ENCODE results near the gene RASA3. TPM values are rescaled to one million over a fixed set of nuclear protein-coding genes. Genes with fewer than 3 reads are reported as not detected.

RASA3 gene
- total and polyA plus RNA-seq, 11 donors = 4.8 to 24.2 (median 9.7) TPM

DNA sequence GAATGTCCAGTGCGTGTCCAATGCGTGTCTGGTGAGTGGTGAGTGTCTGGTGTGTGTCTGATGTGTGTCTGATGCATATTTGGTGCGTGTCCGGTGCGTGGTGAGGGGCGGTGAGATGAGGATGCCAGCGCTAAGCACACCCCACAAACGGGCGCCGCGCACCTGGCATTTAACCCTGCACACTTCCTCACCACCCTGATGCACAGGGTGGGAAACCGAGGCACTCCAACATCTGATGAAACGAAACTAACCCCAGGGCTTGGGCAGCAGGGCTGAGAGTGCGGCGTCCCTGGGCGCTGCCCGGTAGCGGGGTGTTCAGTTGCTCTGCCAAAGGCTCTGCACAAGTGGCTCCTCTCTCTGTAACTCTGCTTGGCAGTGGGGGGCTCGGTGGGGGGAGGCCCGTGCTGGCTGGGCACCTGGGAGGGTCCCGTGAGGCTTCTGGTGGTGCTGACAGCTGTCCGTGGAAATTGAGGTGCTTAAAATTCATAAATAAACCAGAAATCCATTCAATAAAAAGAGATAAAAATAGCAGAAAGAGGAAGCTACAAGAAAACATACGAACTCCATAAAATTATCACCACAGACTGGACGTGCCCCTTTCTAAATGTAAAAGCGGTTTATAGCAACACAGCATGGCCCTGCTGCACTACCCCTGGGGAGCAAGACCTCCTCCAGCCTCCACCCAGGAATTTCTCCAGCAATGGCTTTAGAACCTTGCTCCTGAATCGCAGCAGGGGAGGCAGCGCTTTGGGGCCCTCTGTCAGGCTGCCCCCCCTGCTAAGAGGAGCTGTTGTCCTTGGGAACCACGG, 76.0 kb downstream of the RASA3 start:
- Histone ChIP-seq H3K4me3 (no peak overlapping the region), H3K27me3 (no peaks in the 10 kb centered on the region), H3K9me3 (no peaks in the 10 kb centered on the region), H3K4me1 (peaks cover 0 to 43% (median 22%) of the 10 kb centered on the region in 12 donors), H3K36me3 (peaks cover 0 to 33% (median 0%) of the 10 kb centered on the region in 9 donors), H3K27ac (peak overlapping the region in 1 of 12 donors; percentile 15)
- WGBS, 4 donors = 85 to 90% (median 87%) methylated on average over 28 of the region's 28 CpGs
- intact Hi-C loops (cut with DNase I) = no loop called here
- ATAC-seq (no peak), DNase-seq (no peak)
- no peak for TF ChIP-seq POLR2A (IDR thresholded peaks at IDR 0.05)

DNA sequence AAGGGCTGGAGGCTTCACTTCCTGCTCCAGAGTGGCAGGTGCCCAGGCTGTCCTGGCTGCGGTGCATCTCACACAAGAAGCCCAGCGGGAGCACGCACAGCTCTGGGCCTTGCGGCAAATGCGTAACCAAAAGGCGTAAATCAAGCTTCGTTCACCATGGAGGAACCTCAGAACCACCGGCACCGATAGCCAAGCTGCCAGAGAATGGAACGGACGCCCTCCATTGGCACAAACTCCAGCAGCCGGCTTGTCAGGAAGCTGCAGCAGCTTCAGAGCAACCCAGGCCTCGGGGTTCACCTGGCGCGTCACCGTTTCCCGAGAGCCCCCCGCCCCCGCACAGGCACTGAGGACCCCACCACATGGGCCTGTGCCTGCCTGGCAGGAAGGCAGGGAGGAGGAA, 76.7 kb downstream of the RASA3 start:
- H3K36me3 ChIP-seq = peaks cover 0 to 39% (median 0%) of the 10 kb centered on the region in 9 donors
- no peaks in the 10 kb centered on the region for H3K9me3 ChIP-seq
- H3K27me3 ChIP-seq = no peaks in the 10 kb centered on the region
- WGBS, 4 donors = 86 to 97% (median 96%) methylated on average over 8 to 19 of the region's 19 CpGs
- DNase-seq (no peak), ATAC-seq (no peak)
- no peak overlapping the region for H3K4me3 ChIP-seq
- H3K4me1 ChIP-seq = peaks cover 0 to 43% (median 22%) of the 10 kb centered on the region in 12 donors
- no peak overlapping the region for H3K27ac ChIP-seq
- intact Hi-C loops (cut with DNase I) = no loop called here
- no peak for TF ChIP-seq POLR2A (IDR thresholded peaks at IDR 0.05)
- TF ChIP-seq, protein P1, sequence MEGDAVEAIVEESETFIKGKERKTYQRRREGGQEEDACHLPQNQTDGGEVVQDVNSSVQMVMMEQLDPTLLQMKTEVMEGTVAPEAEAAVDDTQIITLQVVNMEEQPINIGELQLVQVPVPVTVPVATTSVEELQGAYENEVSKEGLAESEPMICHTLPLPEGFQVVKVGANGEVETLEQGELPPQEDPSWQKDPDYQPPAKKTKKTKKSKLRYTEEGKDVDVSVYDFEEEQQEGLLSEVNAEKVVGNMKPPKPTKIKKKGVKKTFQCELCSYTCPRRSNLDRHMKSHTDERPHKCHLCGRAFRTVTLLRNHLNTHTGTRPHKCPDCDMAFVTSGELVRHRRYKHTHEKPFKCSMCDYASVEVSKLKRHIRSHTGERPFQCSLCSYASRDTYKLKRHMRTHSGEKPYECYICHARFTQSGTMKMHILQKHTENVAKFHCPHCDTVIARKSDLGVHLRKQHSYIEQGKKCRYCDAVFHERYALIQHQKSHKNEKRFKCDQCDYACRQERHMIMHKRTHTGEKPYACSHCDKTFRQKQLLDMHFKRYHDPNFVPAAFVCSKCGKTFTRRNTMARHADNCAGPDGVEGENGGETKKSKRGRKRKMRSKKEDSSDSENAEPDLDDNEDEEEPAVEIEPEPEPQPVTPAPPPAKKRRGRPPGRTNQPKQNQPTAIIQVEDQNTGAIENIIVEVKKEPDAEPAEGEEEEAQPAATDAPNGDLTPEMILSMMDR (IDR thresholded peaks at IDR 0.05) = no peak

DNA sequence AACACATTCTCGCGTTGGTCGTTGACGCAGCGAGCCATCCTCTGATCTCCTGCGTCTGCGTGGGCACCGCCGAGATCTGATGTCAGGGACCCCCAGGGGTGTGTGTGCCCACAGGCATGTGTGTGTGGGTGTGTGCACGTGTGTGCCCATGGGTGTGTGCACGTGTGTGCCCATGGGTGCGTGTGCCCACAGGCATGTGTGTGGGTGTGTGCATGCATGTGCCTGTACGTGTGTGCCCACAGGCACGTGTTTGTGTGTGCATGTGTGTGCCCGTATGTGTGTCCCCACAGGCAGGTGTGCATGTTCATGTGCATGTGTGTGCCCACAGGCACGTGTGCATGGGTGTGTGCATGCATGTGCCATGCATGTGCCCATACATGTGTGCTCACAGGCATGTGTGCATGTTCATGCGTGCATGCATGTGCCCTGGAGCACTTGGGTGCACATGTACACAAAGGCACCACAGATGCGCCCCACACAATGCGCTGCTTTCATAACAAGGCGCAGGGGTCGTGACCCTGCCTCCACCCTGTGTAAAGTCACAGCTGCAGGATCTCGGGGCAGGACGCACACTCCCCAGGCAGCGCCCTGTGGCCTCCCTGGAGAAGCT, 77.5 kb downstream of the RASA3 start:
- 92 to 97% (median 95%) methylated on average over 23 to 24 of the region's 24 CpGs for WGBS, 4 donors
- no peak overlapping the region for H3K27ac ChIP-seq
- H3K4me1 ChIP-seq = peaks cover 0 to 38% (median 22%) of the 10 kb centered on the region in 12 donors
- DNase-seq (no peak), ATAC-seq (no peak)
- H3K27me3 ChIP-seq = no peaks in the 10 kb centered on the region
- TF ChIP-seq POLR2A (IDR thresholded peaks at IDR 0.05) = no peak
- TF ChIP-seq, protein P1 (IDR thresholded peaks at IDR 0.05) = no peak
- intact Hi-C loops (cut with DNase I) = no loop called here
- peaks cover 0 to 41% (median 0%) of the 10 kb centered on the region in 9 donors for H3K36me3 ChIP-seq
- H3K9me3 ChIP-seq = no peaks in the 10 kb centered on the region
- H3K4me3 ChIP-seq = no peak overlapping the region

DNA sequence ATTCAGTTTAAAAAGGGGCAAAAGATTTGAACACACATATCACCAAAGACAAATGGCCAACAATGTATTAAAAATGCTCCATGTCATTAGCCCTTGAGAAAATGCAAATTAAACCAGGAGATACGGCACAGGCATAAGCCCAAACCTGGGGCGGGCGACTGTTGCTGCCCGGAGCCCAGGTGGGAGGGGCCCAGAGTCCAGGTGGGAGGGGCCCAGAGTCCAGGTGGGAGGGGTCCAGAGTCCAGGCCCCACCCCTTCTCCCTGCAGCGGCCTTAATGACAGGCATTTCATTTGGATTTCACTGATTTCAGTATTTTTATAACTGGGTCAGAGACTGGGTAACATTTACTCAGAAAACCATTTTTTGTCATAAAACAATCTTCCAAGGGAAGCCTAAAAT, 78.2 kb downstream of the RASA3 start:
- H3K9me3 ChIP-seq = no peaks in the 10 kb centered on the region
- ATAC-seq = no peak
- H3K27ac ChIP-seq = no peak overlapping the region
- H3K4me3 ChIP-seq = no peak overlapping the region
- DNase-seq = no peak
- intact Hi-C loops (cut with DNase I) = no loop called here
- peaks cover 0 to 37% (median 21%) of the 10 kb centered on the region in 12 donors for H3K4me1 ChIP-seq
- TF ChIP-seq, protein P1 (IDR thresholded peaks at IDR 0.05) = no peak
- no peak for TF ChIP-seq POLR2A (IDR thresholded peaks at IDR 0.05)
- peaks cover 0 to 41% (median 0%) of the 10 kb centered on the region in 9 donors for H3K36me3 ChIP-seq
- 89 to 95% (median 94%) methylated on average over 5 of the region's 5 CpGs for WGBS, 4 donors
- H3K27me3 ChIP-seq = no peaks in the 10 kb centered on the region
